ENCODE measurements around the gene PEX3.

PEX3 gene

DNA sequence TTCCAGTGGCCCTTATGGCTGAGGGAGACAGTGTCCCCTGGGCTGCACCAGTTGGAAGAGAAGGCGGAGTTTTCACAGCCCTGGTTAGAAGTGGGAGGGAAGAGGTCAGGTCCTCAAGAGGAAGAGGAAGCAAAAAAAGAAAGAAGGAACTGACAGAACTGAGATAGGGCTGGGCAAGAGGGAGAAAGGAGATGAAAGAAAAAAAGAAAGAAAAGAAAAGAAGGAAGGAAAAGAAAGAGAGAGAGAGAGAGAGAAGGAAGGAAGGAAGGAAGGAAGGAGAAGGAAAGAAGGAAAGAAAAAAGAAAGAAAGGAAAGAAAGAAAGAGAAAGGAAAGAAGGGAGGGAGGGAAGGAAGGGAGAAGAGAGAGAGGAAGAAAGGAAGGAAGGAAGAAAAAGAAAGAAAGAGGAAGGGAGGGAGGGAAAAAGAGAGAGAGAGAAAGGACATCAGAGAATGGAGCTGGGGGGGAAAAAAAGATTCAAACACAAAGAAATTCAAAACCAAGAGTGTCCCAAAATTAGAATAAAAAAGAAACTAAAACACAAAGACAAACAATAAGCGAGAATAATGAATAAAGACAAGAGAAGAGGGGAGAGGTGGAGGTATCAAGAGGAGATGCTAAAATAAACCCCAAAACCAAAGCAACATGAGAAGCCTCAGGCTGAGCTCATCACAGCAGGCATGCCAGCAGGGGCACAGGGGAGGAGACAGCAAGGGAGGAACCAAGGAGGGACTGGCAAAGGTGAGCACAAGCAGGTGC is 66.3 kb downstream of the PEX3 start:
- peak; percentile 12 for DNase-seq (ENCODE audit: low spot score)
- in situ Hi-C loops (cut with MboI; ENCODE audit: low pct_unique_long_range_greater_than_20kb, low sequenced_read_pairs, unreplicated experiment): loop anchor here (10.0 kb wide), 1 partner anchor 58 kb away; no protein-coding TSS in a partner anchor
- TF ChIP-seq, protein P1, sequence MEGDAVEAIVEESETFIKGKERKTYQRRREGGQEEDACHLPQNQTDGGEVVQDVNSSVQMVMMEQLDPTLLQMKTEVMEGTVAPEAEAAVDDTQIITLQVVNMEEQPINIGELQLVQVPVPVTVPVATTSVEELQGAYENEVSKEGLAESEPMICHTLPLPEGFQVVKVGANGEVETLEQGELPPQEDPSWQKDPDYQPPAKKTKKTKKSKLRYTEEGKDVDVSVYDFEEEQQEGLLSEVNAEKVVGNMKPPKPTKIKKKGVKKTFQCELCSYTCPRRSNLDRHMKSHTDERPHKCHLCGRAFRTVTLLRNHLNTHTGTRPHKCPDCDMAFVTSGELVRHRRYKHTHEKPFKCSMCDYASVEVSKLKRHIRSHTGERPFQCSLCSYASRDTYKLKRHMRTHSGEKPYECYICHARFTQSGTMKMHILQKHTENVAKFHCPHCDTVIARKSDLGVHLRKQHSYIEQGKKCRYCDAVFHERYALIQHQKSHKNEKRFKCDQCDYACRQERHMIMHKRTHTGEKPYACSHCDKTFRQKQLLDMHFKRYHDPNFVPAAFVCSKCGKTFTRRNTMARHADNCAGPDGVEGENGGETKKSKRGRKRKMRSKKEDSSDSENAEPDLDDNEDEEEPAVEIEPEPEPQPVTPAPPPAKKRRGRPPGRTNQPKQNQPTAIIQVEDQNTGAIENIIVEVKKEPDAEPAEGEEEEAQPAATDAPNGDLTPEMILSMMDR (IDR thresholded peaks at IDR 0.05; ENCODE audit: extremely low read depth, insufficient read depth, missing control alignments): no peak

- TF ChIP-seq, protein P1 (IDR thresholded peaks at IDR 0.05; ENCODE audit: extremely low read depth, insufficient read depth, missing control alignments): no peak
- in situ Hi-C loops (cut with MboI; ENCODE audit: low pct_unique_long_range_greater_than_20kb, low sequenced_read_pairs, unreplicated experiment): loop anchor here (10.0 kb wide), 1 partner anchor 57 kb away; no protein-coding TSS in a partner anchor
Observed at GRCh38 chr6:143517447-143517773, 66.8 kb downstream of the PEX3 start.

DNA sequence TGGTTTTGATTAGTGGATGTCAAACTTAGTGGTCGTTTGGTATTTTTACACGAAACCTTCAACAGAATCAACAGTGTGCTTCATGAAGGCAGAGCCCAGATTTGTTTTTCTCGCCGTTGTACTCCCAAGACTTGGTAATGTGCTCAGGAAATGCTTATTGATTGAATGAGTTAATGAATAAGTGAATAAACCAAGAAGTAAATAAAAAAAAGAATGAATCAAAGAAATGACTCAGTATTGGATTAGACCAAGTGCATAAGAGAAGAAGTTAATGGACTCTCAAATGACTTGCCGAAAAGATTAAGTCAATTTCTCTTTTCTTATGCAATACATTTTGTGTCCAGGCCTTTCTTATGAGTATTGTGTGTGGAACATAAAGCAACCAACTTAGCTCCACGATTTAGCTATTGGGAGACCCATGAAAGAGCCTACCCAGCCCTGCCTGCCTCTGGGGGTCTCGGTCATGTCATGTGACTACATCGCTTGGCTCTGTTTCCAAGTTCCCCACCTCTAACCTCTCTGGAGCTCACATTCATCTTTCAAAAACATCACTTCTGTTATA is 71.5 kb downstream of the PEX3 start:
- in situ Hi-C loops (cut with MboI; ENCODE audit: low pct_unique_long_range_greater_than_20kb, low sequenced_read_pairs, unreplicated experiment): no loop called here
- TF ChIP-seq, protein P1 (IDR thresholded peaks at IDR 0.05; ENCODE audit: extremely low read depth, insufficient read depth, missing control alignments): no peak
- DNase-seq (ENCODE audit: low spot score): no peak

More at GRCh38 chr6:143517447-143517773, 66.8 kb downstream of the PEX3 start:
- DNase-seq (ENCODE audit: low spot score): no peak

GRCh38 chr6:143525356-143525755 is 74.8 kb downstream of the PEX3 start:
- no peak for DNase-seq (ENCODE audit: low spot score)
- in situ Hi-C loops (cut with MboI; ENCODE audit: low pct_unique_long_range_greater_than_20kb, low sequenced_read_pairs, unreplicated experiment): no loop called here
- TF ChIP-seq, protein P1 (IDR thresholded peaks at IDR 0.05; ENCODE audit: extremely low read depth, insufficient read depth, missing control alignments): no peak

- DNase-seq (ENCODE audit: low spot score): no peak
- in situ Hi-C loops (cut with MboI; ENCODE audit: low pct_unique_long_range_greater_than_20kb, low sequenced_read_pairs, unreplicated experiment): no loop called here
- TF ChIP-seq, protein P1 (IDR thresholded peaks at IDR 0.05; ENCODE audit: extremely low read depth, insufficient read depth, missing control alignments): no peak
Observed at GRCh38 chr6:143527677-143528076, 77.1 kb downstream of the PEX3 start.

- DNase-seq (ENCODE audit: low spot score): no peak
- in situ Hi-C loops (cut with MboI; ENCODE audit: low pct_unique_long_range_greater_than_20kb, low sequenced_read_pairs, unreplicated experiment): no loop called here
- TF ChIP-seq, protein P1 (IDR thresholded peaks at IDR 0.05; ENCODE audit: extremely low read depth, insufficient read depth, missing control alignments): no peak
Observed at GRCh38 chr6:143528164-143528811, 77.7 kb downstream of the PEX3 start.

Data from GM13977 (cell line).